ENCODE measurements around the gene DPF3.

DPF3 gene

GRCh38 chr14:72645706-72646105 lies 248.2 kb downstream of the DPF3 start:
- no peak for DNase-seq (ENCODE audit: low spot score)

GRCh38 chr14:72644758-72645489 lies 249.0 kb downstream of the DPF3 start:
- no peak for DNase-seq (ENCODE audit: low spot score)

GRCh38 chr14:72644038-72644437 lies 249.9 kb downstream of the DPF3 start:
- peak; percentile 27 for DNase-seq (ENCODE audit: low spot score)

- peak; percentile 23 for DNase-seq (ENCODE audit: low spot score)
These were observed 250.5 kb downstream of the DPF3 start for GRCh38 chr14:72643317-72643801.

GRCh38 chr14:72640911-72641485 lies 252.9 kb downstream of the DPF3 start:
- no peak for DNase-seq (ENCODE audit: low spot score)

GRCh38 chr14:72638021-72638420 lies 255.9 kb downstream of the DPF3 start:
- no peak for DNase-seq (ENCODE audit: low spot score)

GRCh38 chr14:72636871-72637270 lies 257.0 kb downstream of the DPF3 start:
- no peak for DNase-seq (ENCODE audit: low spot score)

- no peak for DNase-seq (ENCODE audit: low spot score)
These were observed 257.8 kb downstream of the DPF3 start for GRCh38 chr14:72636094-72636493.

- no peak for DNase-seq (ENCODE audit: low spot score)
These were observed 258.9 kb downstream of the DPF3 start for GRCh38 chr14:72634691-72635616.

GRCh38 chr14:72633551-72633950 lies 260.4 kb downstream of the DPF3 start:
- no peak for DNase-seq (ENCODE audit: low spot score)

GRCh38 chr14:72632727-72633126 lies 261.2 kb downstream of the DPF3 start:
- no peak for DNase-seq (ENCODE audit: low spot score)

- no peak for DNase-seq (ENCODE audit: low spot score)
These were observed 262.5 kb downstream of the DPF3 start for GRCh38 chr14:72631401-72631800.

- no peak for DNase-seq (ENCODE audit: low spot score)
These were observed 263.5 kb downstream of the DPF3 start for GRCh38 chr14:72630374-72630773.

GRCh38 chr14:72629534-72629933 lies 264.4 kb downstream of the DPF3 start:
- no peak for DNase-seq (ENCODE audit: low spot score)

- no peak for DNase-seq (ENCODE audit: low spot score)
These were observed 268.2 kb downstream of the DPF3 start for GRCh38 chr14:72625689-72626088.

GRCh38 chr14:72621387-72622065 lies 272.4 kb downstream of the DPF3 start:
- DNase-seq (ENCODE audit: low spot score) = no peak

- no peak for DNase-seq (ENCODE audit: low spot score)
These were observed 274.0 kb downstream of the DPF3 start for GRCh38 chr14:72619881-72620280.

- no peak for DNase-seq (ENCODE audit: low spot score)
These were observed 274.8 kb downstream of the DPF3 start for GRCh38 chr14:72619111-72619571.

GRCh38 chr14:72618424-72618823 lies 275.5 kb downstream of the DPF3 start:
- no peak for DNase-seq (ENCODE audit: low spot score)

GRCh38 chr14:72617391-72618031 lies 276.4 kb downstream of the DPF3 start:
- peak; percentile 21 for DNase-seq (ENCODE audit: low spot score)

- no peak for DNase-seq (ENCODE audit: low spot score)
These were observed 277.1 kb downstream of the DPF3 start for GRCh38 chr14:72616811-72617210.

Data from Ammon's horn (tissue), 1 donor.